Left lung (tissue), 10 donors: Measurements from ENCODE around the gene A2M. TPM values are rescaled to one million over a fixed set of nuclear protein-coding genes. Genes with fewer than 3 reads are reported as not detected.

ENCODE experiments used
- ATAC-seq: fragments of 200-7000 bp; cut with Tn5 transposase; one replicate; pipeline ENCODE4 v1.9.1; 2020; ENCODE audit warnings: moderate library complexity
- DNase-seq, 4 donors: peaks; one replicate each; pipeline ENCODE4 v3.0.0-alpha.2; 2013 to 2020
- H3K27ac ChIP-seq, 2 donors: fragments of 200-600 bp; sonication (generic) in 1 of 2; one replicate each; pipeline versions ENCODE4 v1.5.0 to v1.8.0; 2020 to 2021
- H3K27me3 ChIP-seq, 2 donors: fragments of 200-600 bp; sonication (generic) in 1 of 2; one replicate each; pipeline versions ENCODE4 v1.5.0 to v1.8.0; 2020 to 2021
- H3K36me3 ChIP-seq, 2 donors: fragments of 200-600 bp; sonication (generic) in 1 of 2; one replicate each; pipeline versions ENCODE4 v1.5.0 to v1.8.0; 2020 to 2021
- H3K4me1 ChIP-seq, 2 donors: fragments of 200-600 bp; one replicate each; pipeline ENCODE4 v1.8.0; 2021
- H3K4me3 ChIP-seq, 2 donors: fragments of 200-600 bp; sonication (generic) in 1 of 2; one replicate each; pipeline versions ENCODE4 v1.5.0 to v1.8.0; 2020 to 2021; ENCODE audit warnings: mild to moderate bottlenecking in 1 of 2
- H3K9me3 ChIP-seq, 2 donors: fragments of 200-600 bp; sonication (generic) in 1 of 2; one replicate each; pipeline versions ENCODE4 v1.5.0 to v1.8.0; 2020 to 2021
- CTCF ChIP-seq, 2 donors: fragments of 200-600 bp; sonication (generic) in 1 of 2; IDR thresholded peaks; one replicate each; pipeline versions ENCODE4 v1.5.0 to v1.8.0; 2021; ENCODE audit warnings: antibody characterized with exemption in 2 of 2
- intact Hi-C, 2 donors: fragments of 100-400 bp; cut with DNase I; formaldehyde crosslinking; loops; one replicate each; pipeline versions ENCODE4 v1.11.2 to v1.14.2; 2022
- polyA plus RNA-seq, 6 donors: library from polyadenylated mRNA; unstranded; fragments of 120-200 nt; gene quantifications; one replicate each; pipeline ENCODE4 v1.2.1, GENCODE V29; 2013; ENCODE audit not compliant: insufficient read length in 6 of 6
- total RNA-seq, 2 donors: library from RNA; stranded (reverse); fragmentation: NEBNext Ultra II Directional; extraction: Animal tissue kit (Norgen Biotek cat#: 25700); gene quantifications; one replicate each; pipeline ENCODE4 v1.2.1, GENCODE V29; 2021
- donor health status: DM: no; HTN: yes; CAD: no.
- donor health status: DM: no; HTN: no; CAD: no.

Gene A2M
- total and polyA plus RNA-seq, 8 donors, result 814 to 2,660 (median 2,105) TPM

DNA sequence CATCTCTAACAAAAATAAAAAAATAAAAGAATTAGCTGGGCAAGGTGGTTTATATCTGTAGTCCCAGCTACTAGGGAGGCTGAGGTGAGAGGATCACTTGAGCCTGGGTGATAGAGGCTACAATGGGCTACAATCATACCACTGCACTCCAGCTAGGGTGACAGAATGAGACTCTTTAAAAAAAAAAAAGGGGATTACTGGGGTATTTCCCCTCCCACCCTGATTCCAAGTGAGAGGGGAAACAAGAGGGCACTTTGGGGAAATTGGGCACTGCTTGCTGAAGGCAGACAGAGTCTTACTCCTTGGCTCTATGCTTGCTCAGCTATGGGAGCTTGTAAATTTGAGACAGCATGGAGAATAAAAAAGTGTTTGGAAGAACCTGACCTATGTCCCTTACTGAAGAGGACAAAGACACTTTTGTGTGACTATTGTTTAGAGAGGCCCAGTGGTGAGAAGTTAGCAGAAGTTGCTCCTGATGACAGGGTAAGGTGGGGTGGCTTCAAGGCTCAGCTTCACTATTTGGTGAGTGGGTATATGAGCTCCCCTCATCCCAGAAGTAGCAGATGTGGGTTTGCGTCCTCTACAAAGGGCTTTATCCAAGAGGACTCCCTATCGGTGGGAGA lies 82.3 kb downstream of the A2M start:
- Histone ChIP-seq H3K27ac (no peak overlapping the region), H3K36me3 (no peaks in the 10 kb centered on the region), H3K9me3 (no peaks in the 10 kb centered on the region), H3K27me3 (no peaks in the 10 kb centered on the region), H3K4me3 (no peak overlapping the region), H3K4me1 (no peaks in the 10 kb centered on the region)
- no peak for DNase-seq
- ATAC-seq, result no peak
- TF ChIP-seq CTCF (IDR thresholded peaks at IDR 0.05), result no peak
- intact Hi-C loops, result loop anchor here in 1 of 2 donors (10.0 kb wide), 1 partner anchor 359 kb away; no protein-coding TSS in a partner anchor

- TF ChIP-seq CTCF (IDR thresholded peaks at IDR 0.05), result no peak
- H3K27me3 ChIP-seq, result no peaks in the 10 kb centered on the region
- H3K4me1 ChIP-seq, result no peaks in the 10 kb centered on the region
- H3K36me3 ChIP-seq, result no peaks in the 10 kb centered on the region
- no peak for DNase-seq
- peak; percentile 50 for ATAC-seq
- intact Hi-C loops, result loop anchor here in 1 of 2 donors (10.0 kb wide), 1 partner anchor 358 kb away; no protein-coding TSS in a partner anchor
- no peak overlapping the region for H3K4me3 ChIP-seq
- H3K9me3 ChIP-seq, result no peaks in the 10 kb centered on the region
- no peak overlapping the region for H3K27ac ChIP-seq
These were observed 83.3 kb downstream of the A2M start for GRCh38 chr12:9032202-9032964.

GRCh38 chr12:9030776-9031175 lies 84.9 kb downstream of the A2M start:
- intact Hi-C loops, result loop anchor here in 1 of 2 donors (10.0 kb wide), 1 partner anchor 356 kb away; no protein-coding TSS in a partner anchor
- no peaks in the 10 kb centered on the region for H3K27me3 ChIP-seq
- ATAC-seq (no peak), DNase-seq (no peak)
- no peak overlapping the region for H3K27ac ChIP-seq
- H3K4me3 ChIP-seq, result no peak overlapping the region
- H3K9me3 ChIP-seq, result no peaks in the 10 kb centered on the region
- no peaks in the 10 kb centered on the region for H3K4me1 ChIP-seq
- TF ChIP-seq CTCF (IDR thresholded peaks at IDR 0.05), result no peak
- H3K36me3 ChIP-seq, result no peaks in the 10 kb centered on the region

GRCh38 chr12:9027161-9028059 lies 88.3 kb downstream of the A2M start:
- no peak overlapping the region for H3K4me3 ChIP-seq
- DNase-seq (no peak), ATAC-seq (no peak)
- H3K36me3 ChIP-seq, result no peaks in the 10 kb centered on the region
- no peaks in the 10 kb centered on the region for H3K9me3 ChIP-seq
- TF ChIP-seq CTCF (IDR thresholded peaks at IDR 0.05), result no peak
- no peaks in the 10 kb centered on the region for H3K27me3 ChIP-seq
- peaks cover 0 to 3% of the 10 kb centered on the region in 2 donors for H3K4me1 ChIP-seq
- intact Hi-C loops, result no loop called here
- no peak overlapping the region for H3K27ac ChIP-seq
